ENCODE data around the gene PPM1G.

PPM1G gene

GRCh38 chr2:27335311-27335710 lies 74.1 kb downstream of the PPM1G start:
- no peak for DNase-seq (ENCODE audit: low read depth in 2 of 2)

Data from stimulated activated CD4-positive, alpha-beta T cell treated with anti-CD3 and anti-CD28 coated beads, Interleukin-12 subunit alpha, Interleukin-12 subunit beta, amount 100 ng/mL, for 24 hours (primary cell).